Hindlimb muscle (tissue), 1 donor: ENCODE measurements around the gene POGLUT3. TPM values are rescaled to one million over a fixed set of nuclear protein-coding genes. Genes with fewer than 3 reads are reported as not detected.

Experiments used
- DNase-seq: peaks from one replicate; pipeline ENCODE4 v3.0.0-alpha.2; 2013
- polyA plus RNA-seq: library from polyadenylated mRNA; unstranded; fragments of 120-200 nt; gene quantifications from one replicate; pipeline ENCODE4 v1.2.1, GENCODE V29; 2013; ENCODE audit not compliant: insufficient read length

POGLUT3 gene
- polyA plus RNA-seq, 1 donor: 36.3 TPM

GRCh38 chr11:108500721-108501120, 2.5 kb upstream of the POGLUT3 start:
- DNase-seq: no peak

GRCh38 chr11:108500169-108500568, 2.0 kb upstream of the POGLUT3 start:
- no peak for DNase-seq

- no peak for DNase-seq
Measured at GRCh38 chr11:108498816-108499408, 728 bp upstream of the POGLUT3 start.

GRCh38 chr11:108497317-108498045, 703 bp downstream of the POGLUT3 start:
- peak; percentile 95 for DNase-seq

- peak; percentile 23 for DNase-seq
Measured at GRCh38 chr11:108496643-108497256, 1.4 kb downstream of the POGLUT3 start.

- no peak for DNase-seq
Measured at GRCh38 chr11:108495326-108495725, 2.9 kb downstream of the POGLUT3 start.

GRCh38 chr11:108494182-108494581, 4.0 kb downstream of the POGLUT3 start:
- no peak for DNase-seq

- no peak for DNase-seq
Measured at GRCh38 chr11:108491936-108492335, 6.2 kb downstream of the POGLUT3 start.

- no peak for DNase-seq
Measured at GRCh38 chr11:108486828-108487227, 11.4 kb downstream of the POGLUT3 start.

GRCh38 chr11:108486331-108486730, 11.9 kb downstream of the POGLUT3 start:
- DNase-seq: no peak

- DNase-seq: no peak
Measured at GRCh38 chr11:108483163-108483562, 15.0 kb downstream of the POGLUT3 start.

- DNase-seq: no peak
Measured at GRCh38 chr11:108474664-108475463, 23.3 kb downstream of the POGLUT3 start.

- DNase-seq: no peak
Measured at GRCh38 chr11:108472681-108473080, 25.5 kb downstream of the POGLUT3 start.

- DNase-seq: no peak
Measured at GRCh38 chr11:108468478-108468864, 29.7 kb downstream of the POGLUT3 start.

GRCh38 chr11:108467091-108467823, 30.9 kb downstream of the POGLUT3 start, which contains the start of gene C11orf65:
Gene C11orf65, minus strand, starts transcription at chr11:108467529. Its CDS starts 5,970 bp downstream, at chr11:108461559.
- DNase-seq: peak; percentile 97

GRCh38 chr11:108466405-108466804, 31.8 kb downstream of the POGLUT3 start:
- no peak for DNase-seq

- no peak for DNase-seq
Measured at GRCh38 chr11:108453207-108453835, 44.9 kb downstream of the POGLUT3 start.
